Measurements from ENCODE around the gene GSK3A. TPM values are rescaled to one million over a fixed set of nuclear protein-coding genes. Genes with fewer than 3 reads are reported as not detected.
A peak's percentile ranks its signal among the peaks of the same experiment; 100 is the strongest.

GSK3A gene
- total and polyA plus RNA-seq, 9 of the 15 experiments (the other 6 are each of a cell fraction or from before 2014, with no cell fraction given): 0.62 to 90.7 (median 33.3) TPM

DNA sequence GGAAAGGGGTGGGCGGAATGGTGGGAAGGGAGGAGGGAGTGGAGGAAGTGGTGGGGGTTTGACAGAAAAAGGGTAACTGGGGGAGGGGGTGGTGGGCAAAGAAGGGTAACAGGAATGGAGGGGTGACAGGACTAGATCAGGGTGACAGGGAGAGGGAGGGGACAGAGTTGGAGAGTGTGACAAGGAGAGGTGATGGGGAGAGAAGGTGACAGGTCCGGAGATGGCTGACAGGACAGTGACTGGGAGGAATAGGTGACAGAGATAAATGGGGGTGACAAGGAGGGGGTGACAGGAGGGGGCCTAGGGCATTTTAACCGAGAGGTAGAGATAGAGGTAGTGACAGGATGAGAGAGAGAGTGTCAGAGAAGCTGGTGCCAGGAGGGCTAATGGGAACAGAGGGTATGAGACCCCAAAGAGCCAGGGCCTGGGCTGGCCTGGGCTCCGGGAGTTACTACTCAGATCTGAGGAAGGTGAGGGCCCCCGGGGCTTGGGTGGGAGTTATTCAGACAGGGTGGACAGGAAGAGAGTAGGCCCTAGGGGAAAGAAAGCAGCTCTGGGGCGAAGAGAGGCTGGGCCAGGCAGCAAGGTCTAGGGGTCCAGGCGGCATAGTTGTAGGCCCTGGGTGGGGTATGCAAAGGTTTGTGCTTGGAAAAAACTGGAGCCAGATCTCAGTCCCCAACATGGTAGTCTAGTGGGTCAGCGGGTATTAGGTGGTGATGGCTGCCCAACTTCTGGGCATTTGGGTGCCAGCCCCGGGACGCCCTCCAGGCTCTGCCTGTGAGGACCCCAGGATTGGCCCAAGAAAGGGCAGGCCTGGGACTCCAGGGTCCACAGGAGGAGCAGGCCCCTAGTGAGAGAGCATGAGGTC lies 27.3 kb upstream of the GSK3A start (continued):
- TF ChIP-seq, protein P1, sequence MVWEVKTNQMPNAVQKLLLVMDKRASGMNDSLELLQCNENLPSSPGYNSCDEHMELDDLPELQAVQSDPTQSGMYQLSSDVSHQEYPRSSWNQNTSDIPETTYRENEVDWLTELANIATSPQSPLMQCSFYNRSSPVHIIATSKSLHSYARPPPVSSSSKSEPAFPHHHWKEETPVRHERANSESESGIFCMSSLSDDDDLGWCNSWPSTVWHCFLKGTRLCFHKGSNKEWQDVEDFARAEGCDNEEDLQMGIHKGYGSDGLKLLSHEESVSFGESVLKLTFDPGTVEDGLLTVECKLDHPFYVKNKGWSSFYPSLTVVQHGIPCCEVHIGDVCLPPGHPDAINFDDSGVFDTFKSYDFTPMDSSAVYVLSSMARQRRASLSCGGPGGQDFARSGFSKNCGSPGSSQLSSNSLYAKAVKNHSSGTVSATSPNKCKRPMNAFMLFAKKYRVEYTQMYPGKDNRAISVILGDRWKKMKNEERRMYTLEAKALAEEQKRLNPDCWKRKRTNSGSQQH (CRISPR knock-in tag; IDR thresholded peaks at IDR 0.05): peak; percentile 85
- TF ChIP-seq FOXJ3 (CRISPR knock-in tag; IDR thresholded peaks at IDR 0.05) (no peak), NCOA1 (IDR thresholded peaks at IDR 0.05; ENCODE audit: low read depth) (peak; percentile 37), MCM3 (IDR thresholded peaks at IDR 0.05) (no peak), GABPB2 (CRISPR knock-in tag; conservative IDR thresholded peaks at IDR 0.05) (no peak), ZBTB8A (IDR thresholded peaks at IDR 0.05; ENCODE audit: partially characterized antibody) (no peak), HDAC8 (tag; IDR thresholded peaks at IDR 0.05) (no peak), ZFP1 (CRISPR knock-in tag; IDR thresholded peaks at IDR 0.05) (no peak), SMARCC2 (IDR thresholded peaks at IDR 0.05; ENCODE audit: low read depth) (no peak), ZNF282 (CRISPR knock-in tag; IDR thresholded peaks at IDR 0.05) (no peak), ZNF140 (CRISPR knock-in tag; IDR thresholded peaks at IDR 0.05) (no peak), MAFF (IDR thresholded peaks at IDR 0.05; ENCODE audit: low read length) (no peak), ZNF551 (CRISPR knock-in tag; IDR thresholded peaks at IDR 0.05) (no peak), ETS2 (tag; IDR thresholded peaks at IDR 0.05; ENCODE audit: borderline replicate concordance, poor library complexity, severe bottlenecking) (no peak)
- TF ChIP-seq, protein P2, sequence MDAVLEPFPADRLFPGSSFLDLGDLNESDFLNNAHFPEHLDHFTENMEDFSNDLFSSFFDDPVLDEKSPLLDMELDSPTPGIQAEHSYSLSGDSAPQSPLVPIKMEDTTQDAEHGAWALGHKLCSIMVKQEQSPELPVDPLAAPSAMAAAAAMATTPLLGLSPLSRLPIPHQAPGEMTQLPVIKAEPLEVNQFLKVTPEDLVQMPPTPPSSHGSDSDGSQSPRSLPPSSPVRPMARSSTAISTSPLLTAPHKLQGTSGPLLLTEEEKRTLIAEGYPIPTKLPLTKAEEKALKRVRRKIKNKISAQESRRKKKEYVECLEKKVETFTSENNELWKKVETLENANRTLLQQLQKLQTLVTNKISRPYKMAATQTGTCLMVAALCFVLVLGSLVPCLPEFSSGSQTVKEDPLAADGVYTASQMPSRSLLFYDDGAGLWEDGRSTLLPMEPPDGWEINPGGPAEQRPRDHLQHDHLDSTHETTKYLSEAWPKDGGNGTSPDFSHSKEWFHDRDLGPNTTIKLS (IDR thresholded peaks at IDR 0.05; ENCODE audit: borderline replicate concordance, low read depth): no peak
- TF ChIP-seq, protein P3, sequence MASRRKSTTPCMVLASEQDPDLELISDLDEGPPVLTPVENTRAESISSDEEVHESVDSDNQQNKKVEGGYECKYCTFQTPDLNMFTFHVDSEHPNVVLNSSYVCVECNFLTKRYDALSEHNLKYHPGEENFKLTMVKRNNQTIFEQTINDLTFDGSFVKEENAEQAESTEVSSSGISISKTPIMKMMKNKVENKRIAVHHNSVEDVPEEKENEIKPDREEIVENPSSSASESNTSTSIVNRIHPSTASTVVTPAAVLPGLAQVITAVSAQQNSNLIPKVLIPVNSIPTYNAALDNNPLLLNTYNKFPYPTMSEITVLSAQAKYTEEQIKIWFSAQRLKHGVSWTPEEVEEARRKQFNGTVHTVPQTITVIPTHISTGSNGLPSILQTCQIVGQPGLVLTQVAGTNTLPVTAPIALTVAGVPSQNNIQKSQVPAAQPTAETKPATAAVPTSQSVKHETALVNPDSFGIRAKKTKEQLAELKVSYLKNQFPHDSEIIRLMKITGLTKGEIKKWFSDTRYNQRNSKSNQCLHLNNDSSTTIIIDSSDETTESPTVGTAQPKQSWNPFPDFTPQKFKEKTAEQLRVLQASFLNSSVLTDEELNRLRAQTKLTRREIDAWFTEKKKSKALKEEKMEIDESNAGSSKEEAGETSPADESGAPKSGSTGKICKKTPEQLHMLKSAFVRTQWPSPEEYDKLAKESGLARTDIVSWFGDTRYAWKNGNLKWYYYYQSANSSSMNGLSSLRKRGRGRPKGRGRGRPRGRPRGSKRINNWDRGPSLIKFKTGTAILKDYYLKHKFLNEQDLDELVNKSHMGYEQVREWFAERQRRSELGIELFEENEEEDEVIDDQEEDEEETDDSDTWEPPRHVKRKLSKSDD (conservative IDR thresholded peaks at IDR 0.05; ENCODE audit: low read length): no peak
- TF ChIP-seq, protein P4, sequence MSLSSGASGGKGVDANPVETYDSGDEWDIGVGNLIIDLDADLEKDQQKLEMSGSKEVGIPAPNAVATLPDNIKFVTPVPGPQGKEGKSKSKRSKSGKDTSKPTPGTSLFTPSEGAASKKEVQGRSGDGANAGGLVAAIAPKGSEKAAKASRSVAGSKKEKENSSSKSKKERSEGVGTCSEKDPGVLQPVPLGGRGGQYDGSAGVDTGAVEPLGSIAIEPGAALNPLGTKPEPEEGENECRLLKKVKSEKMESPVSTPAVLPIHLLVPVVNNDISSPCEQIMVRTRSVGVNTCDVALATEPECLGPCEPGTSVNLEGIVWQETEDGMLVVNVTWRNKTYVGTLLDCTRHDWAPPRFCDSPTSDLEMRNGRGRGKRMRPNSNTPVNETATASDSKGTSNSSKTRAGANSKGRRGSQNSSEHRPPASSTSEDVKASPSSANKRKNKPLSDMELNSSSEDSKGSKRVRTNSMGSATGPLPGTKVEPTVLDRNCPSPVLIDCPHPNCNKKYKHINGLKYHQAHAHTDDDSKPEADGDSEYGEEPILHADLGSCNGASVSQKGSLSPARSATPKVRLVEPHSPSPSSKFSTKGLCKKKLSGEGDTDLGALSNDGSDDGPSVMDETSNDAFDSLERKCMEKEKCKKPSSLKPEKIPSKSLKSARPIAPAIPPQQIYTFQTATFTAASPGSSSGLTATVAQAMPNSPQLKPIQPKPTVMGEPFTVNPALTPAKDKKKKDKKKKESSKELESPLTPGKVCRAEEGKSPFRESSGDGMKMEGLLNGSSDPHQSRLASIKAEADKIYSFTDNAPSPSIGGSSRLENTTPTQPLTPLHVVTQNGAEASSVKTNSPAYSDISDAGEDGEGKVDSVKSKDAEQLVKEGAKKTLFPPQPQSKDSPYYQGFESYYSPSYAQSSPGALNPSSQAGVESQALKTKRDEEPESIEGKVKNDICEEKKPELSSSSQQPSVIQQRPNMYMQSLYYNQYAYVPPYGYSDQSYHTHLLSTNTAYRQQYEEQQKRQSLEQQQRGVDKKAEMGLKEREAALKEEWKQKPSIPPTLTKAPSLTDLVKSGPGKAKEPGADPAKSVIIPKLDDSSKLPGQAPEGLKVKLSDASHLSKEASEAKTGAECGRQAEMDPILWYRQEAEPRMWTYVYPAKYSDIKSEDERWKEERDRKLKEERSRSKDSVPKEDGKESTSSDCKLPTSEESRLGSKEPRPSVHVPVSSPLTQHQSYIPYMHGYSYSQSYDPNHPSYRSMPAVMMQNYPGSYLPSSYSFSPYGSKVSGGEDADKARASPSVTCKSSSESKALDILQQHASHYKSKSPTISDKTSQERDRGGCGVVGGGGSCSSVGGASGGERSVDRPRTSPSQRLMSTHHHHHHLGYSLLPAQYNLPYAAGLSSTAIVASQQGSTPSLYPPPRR (CRISPR knock-in tag; IDR thresholded peaks at IDR 0.05; ENCODE audit: borderline replicate concordance): 0 out of 2 replicates have a peak, but pooled peaks have one; percentile 54
